Natural killer cell (primary cell): Measurements from ENCODE around the gene PLCB1. TPM values are rescaled to one million over a fixed set of nuclear protein-coding genes. Genes with fewer than 3 reads are reported as not detected.

ENCODE experiments used
- ATAC-seq, 3 donors: fragments of 150-1000 bp in 2 of 3; fragments of 200-7000 bp in 1 of 3; cut with Tn5 transposase; 1 replicate in 1 of 3; 2 replicates in 2 of 3; pipeline ENCODE4 v1.10.0; 2021; ENCODE audit warnings: mild to moderate bottlenecking in 2 of 3, moderate library complexity in 2 of 3
- DNase-seq, 2 donors: peaks; one replicate each; pipeline versions ENCODE4 v3.0.0 to v3.0.0-alpha.2; 2013 to 2021; ENCODE audit warnings: mixed read lengths in 1 of 2
- H3K27ac ChIP-seq: one replicate; pipeline ENCODE4 v1.5.1; 2013; ENCODE audit warnings: mild to moderate bottlenecking, low read length
- H3K27me3 ChIP-seq: one replicate; pipeline ENCODE4 v1.6.1; 2013; ENCODE audit warnings: low read length; ENCODE audit not compliant: control insufficient read depth, insufficient read depth
- H3K36me3 ChIP-seq: one replicate; pipeline ENCODE4 v1.6.1; 2013; ENCODE audit warnings: low read length; ENCODE audit not compliant: control insufficient read depth, insufficient read depth
- H3K4me1 ChIP-seq: one replicate; pipeline ENCODE4 v1.6.1; 2013; ENCODE audit warnings: low read length; ENCODE audit not compliant: control insufficient read depth, insufficient read depth
- H3K4me3 ChIP-seq: one replicate; pipeline ENCODE4 v1.5.1; 2013; ENCODE audit warnings: low read length
- H3K9me3 ChIP-seq: one replicate; pipeline ENCODE4 v1.6.1; 2013; ENCODE audit warnings: low read length; ENCODE audit not compliant: control insufficient read depth, insufficient read depth
- H3K27ac Mint-ChIP-seq, 2 donors: one replicate each; pipeline ENCODE4 v1.8.0; 2022; ENCODE audit warnings: mild to moderate bottlenecking in 2 of 2, mixed read lengths in 2 of 2, moderate library complexity in 1 of 2
- H3K27me3 Mint-ChIP-seq, 2 donors: one replicate each; pipeline ENCODE4 v1.8.0; 2022; ENCODE audit warnings: low read depth in 2 of 2, mixed read lengths in 2 of 2
- H3K36me3 Mint-ChIP-seq: one replicate; pipeline ENCODE4 v1.8.0; 2022; ENCODE audit warnings: mixed read lengths
- H3K4me1 Mint-ChIP-seq, 2 donors: one replicate each; pipeline ENCODE4 v1.8.0; 2022; ENCODE audit warnings: mixed read lengths in 2 of 2
- H3K4me3 Mint-ChIP-seq: one replicate; pipeline ENCODE4 v1.8.0; 2022; ENCODE audit warnings: mild to moderate bottlenecking, moderate library complexity, mixed read lengths
- H3K9me3 Mint-ChIP-seq, 2 donors: one replicate each; pipeline ENCODE4 v1.8.0; 2022; ENCODE audit warnings: mixed read lengths in 2 of 2
- CTCF ChIP-seq: fragments of 200-600 bp; IDR thresholded peaks from one replicate; pipeline ENCODE4 v1.8.0; 2022; ENCODE audit warnings: antibody characterized with exemption
- WGBS: methylation state at CpG from one replicate; pipeline ENCODE4 v1.1.7; 2013; ENCODE audit warnings: missing lambda C conversion rate; ENCODE audit not compliant: insufficient coverage; 5-methylcytosine and 5-hydroxymethylcytosine counted together
- intact Hi-C: fragments of 100-400 bp; cut with micrococcal nuclease; formaldehyde crosslinking; loops from one replicate; pipeline ENCODE4 v1.14.2; 2022
- total RNA-seq, 4 donors: library from RNA; stranded (reverse); fragments of 120-200 nt in 1 of 4; gene quantifications; one replicate each; pipeline versions ENCODE4 v1.2.3 to v1.2.4, GENCODE V29; 2013 to 2022

The PLCB1 gene
- total RNA-seq, 3 donors from 2014 or later (not counting 1 experiment from before 2014, with no cell fraction given), result 48.7 to 66.2 (median 57.7) TPM

GRCh38 chr20:8487696-8488095 lies 355.6 kb downstream of the PLCB1 start:
- Mint-ChIP-seq H3K4me3 (no peak overlapping the region), H3K27ac (no peak overlapping the region), H3K4me1 (peaks cover 19 to 27% of the 10 kb centered on the region in 2 donors), H3K36me3 (no peaks in the 10 kb centered on the region), H3K27me3 (no peaks in the 10 kb centered on the region), H3K9me3 (no peaks in the 10 kb centered on the region)
- no peak overlapping the region for H3K4me3 ChIP-seq
- intact Hi-C loops, result no loop called here
- no peak overlapping the region for H3K27ac ChIP-seq
- no peak for TF ChIP-seq CTCF
- H3K4me1 ChIP-seq, result no peaks in the 10 kb centered on the region
- no peaks in the 10 kb centered on the region for H3K36me3 ChIP-seq
- no peak for ATAC-seq
- 89% methylated on average over 6 of the region's 7 CpGs for WGBS
- no peaks in the 10 kb centered on the region for H3K9me3 ChIP-seq
- H3K27me3 ChIP-seq, result no peaks in the 10 kb centered on the region
- no peak for DNase-seq

- Mint-ChIP-seq H3K36me3 (no peaks in the 10 kb centered on the region), H3K4me1 (peaks cover 19 to 26% of the 10 kb centered on the region in 2 donors), H3K4me3 (no peak overlapping the region), H3K27ac (no peak overlapping the region), H3K27me3 (no peaks in the 10 kb centered on the region), H3K9me3 (no peaks in the 10 kb centered on the region)
- WGBS, result 91% methylated on average over 6 of the region's 6 CpGs
- no peak overlapping the region for H3K4me3 ChIP-seq
- no peaks in the 10 kb centered on the region for H3K4me1 ChIP-seq
- H3K9me3 ChIP-seq, result no peaks in the 10 kb centered on the region
- intact Hi-C loops, result no loop called here
- no peak for ATAC-seq
- no peaks in the 10 kb centered on the region for H3K36me3 ChIP-seq
- H3K27me3 ChIP-seq, result no peaks in the 10 kb centered on the region
- TF ChIP-seq CTCF, result no peak
- no peak overlapping the region for H3K27ac ChIP-seq
- DNase-seq, result no peak
Measured at GRCh38 chr20:8489094-8489883, 357.2 kb downstream of the PLCB1 start.

GRCh38 chr20:8490076-8490830 lies 358.2 kb downstream of the PLCB1 start:
- no peaks in the 10 kb centered on the region for H3K36me3 ChIP-seq
- no peaks in the 10 kb centered on the region for H3K9me3 ChIP-seq
- no peak overlapping the region for H3K4me3 ChIP-seq
- Mint-ChIP-seq H3K4me3 (no peak overlapping the region), H3K9me3 (no peaks in the 10 kb centered on the region), H3K4me1 (peaks cover 18 to 20% of the 10 kb centered on the region in 2 donors), H3K27ac (no peak overlapping the region), H3K27me3 (no peaks in the 10 kb centered on the region), H3K36me3 (no peaks in the 10 kb centered on the region)
- WGBS, result 86% methylated on average over 2 of the region's 3 CpGs
- no peaks in the 10 kb centered on the region for H3K27me3 ChIP-seq
- ATAC-seq, result no peak
- intact Hi-C loops, result no loop called here
- no peak for DNase-seq
- no peak overlapping the region for H3K27ac ChIP-seq
- no peaks in the 10 kb centered on the region for H3K4me1 ChIP-seq
- TF ChIP-seq CTCF, result no peak
